Subcutaneous adipose tissue (tissue), 4 donors: ENCODE measurements around the gene TAS1R3. TPM values are rescaled to one million over a fixed set of nuclear protein-coding genes. Genes with fewer than 3 reads are reported as not detected.

Experiments used
- CTCF ChIP-seq: fragments of 450-650 bp; IDR thresholded peaks from one replicate; pipeline ENCODE4 v1.5.1; 2016; ENCODE audit warnings: low read depth, mild to moderate bottlenecking, control low read depth, antibody characterized with exemption, moderate library complexity
- total RNA-seq, 4 donors: library from RNA; depleted of rRNA; stranded (reverse); fragments of >200 nt; gene quantifications; one replicate each; pipeline ENCODE4 v1.1.0, GENCODE V29; 2016

The TAS1R3 gene
- total RNA-seq, result under 1 TPM in 2 of 4 donors, not detected in 2; 0.22 to 0.75 TPM

DNA sequence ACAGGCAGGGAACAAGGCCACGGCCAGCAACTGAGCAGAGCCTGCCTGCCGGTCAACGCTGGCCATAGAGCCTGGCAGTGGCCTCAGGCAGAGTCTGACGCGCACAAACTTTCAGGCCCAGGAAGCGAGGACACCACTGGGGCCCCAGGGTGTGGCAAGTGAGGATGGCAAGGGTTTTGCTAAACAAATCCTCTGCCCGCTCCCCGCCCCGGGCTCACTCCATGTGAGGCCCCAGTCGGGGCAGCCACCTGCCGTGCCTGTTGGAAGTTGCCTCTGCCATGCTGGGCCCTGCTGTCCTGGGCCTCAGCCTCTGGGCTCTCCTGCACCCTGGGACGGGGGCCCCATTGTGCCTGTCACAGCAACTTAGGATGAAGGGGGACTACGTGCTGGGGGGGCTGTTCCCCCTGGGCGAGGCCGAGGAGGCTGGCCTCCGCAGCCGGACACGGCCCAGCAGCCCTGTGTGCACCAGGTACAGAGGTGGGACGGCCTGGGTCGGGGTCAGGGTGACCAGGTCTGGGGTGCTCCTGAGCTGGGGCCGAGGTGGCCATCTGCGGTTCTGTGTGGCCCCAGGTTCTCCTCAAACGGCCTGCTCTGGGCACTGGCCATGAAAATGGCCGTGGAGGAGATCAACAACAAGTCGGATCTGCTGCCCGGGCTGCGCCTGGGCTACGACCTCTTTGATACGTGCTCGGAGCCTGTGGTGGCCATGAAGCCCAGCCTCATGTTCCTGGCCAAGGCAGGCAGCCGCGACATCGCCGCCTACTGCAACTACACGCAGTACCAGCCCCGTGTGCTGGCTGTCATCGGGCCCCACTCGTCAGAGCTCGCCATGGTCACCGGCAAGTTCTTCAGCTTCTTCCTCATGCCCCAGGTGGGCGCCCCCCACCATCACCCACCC is at the start of gene TAS1R3:
TSS of gene TAS1R3 (plus strand) at position 213 of the 898 bp plus-strand sequence. CDS start at position 279, 66 bp downstream.
- no peak for TF ChIP-seq CTCF

DNA sequence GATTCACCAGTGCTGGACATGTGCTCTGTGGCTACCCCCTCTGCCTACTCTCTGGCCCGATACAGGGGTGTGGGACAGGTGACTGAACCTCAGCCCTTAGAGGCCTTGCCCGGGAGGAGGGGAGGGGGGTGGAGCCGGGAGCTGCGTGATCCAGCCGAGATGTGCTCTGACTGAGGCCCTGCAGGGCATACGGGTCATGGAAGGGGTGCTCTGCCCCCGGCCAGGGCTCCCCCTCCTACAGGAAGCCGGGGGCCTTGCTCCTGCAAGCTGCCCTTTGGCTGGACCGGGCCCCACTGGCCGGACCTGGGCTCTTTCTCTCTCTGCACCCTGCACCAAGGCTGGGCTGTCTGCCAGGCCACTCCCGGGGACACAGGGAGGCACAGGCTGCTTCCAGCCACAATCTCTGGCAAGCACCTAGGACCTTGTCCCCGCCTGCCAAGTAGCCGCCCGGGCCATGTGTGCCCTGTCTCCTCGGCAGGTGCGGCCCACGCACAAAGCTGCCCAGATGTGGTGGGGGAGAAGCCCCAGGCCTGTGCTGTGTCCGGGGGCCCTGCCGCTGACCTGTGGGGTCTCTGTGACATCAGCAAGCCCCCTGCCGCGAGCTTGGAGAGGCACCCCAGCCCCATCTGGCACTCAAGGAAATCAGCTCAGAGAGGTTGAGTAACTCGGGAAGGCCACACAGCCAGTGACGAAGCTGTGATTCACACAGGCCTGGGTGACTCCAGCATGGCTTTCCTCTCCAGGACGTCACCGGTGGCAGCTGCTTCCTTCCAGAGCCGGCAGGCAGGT is 49.4 kb upstream of the TAS1R3 start:
- no peak for TF ChIP-seq CTCF

- TF ChIP-seq CTCF, result no peak
These were observed 48.1 kb upstream of the TAS1R3 start for GRCh38 chr1:1282998-1283397.

DNA sequence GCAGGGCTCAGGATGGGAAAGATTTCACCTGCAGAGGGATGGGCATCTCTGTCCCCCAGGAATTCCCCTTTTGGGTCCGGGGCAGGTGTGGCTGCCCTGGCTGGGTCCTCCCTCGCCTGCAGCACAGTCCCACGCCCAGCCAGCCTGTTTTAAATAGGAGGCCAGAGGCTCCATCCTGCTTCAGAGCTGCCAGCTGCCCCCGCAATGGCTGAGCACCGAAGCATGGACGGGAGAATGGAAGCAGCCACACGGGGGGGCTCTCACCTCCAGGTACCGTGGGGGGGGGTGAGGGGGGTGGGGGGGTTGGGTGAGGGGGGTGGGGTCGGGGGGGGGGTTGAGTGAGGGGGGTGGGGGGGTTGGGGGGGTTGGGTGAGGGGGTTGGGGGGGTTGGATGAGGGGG is 47.3 kb upstream of the TAS1R3 start:
- no peak for TF ChIP-seq CTCF

GRCh38 chr1:1284221-1285101 is 46.6 kb upstream of the TAS1R3 start:
- TF ChIP-seq CTCF, result no peak

DNA sequence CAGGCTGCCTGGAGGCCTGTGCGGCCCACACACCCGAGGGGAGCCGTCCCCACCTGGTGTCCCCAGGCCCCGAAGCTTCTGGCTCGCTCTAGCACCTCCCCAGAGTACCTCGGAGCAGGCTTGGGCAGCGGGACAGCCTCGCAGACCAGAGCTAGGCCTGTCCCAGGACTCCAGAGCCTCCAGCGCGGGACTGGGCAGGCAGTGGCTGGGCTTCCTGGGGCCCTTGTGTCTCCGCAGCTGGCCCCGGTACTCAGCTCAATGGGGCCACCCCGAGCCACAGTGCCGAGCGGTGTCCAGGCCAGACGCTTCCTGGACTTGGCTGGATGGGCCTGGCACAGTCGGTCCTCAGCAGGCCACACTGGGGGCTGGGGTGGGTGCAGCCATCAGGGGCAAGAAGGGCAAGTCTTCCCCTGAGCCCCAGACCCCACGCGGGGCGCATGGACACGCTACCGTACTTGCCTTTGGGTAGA is 45.9 kb upstream of the TAS1R3 start:
- TF ChIP-seq CTCF, result no peak
